ENCODE results near the gene ACSF3. TPM values are rescaled to one million over a fixed set of nuclear protein-coding genes. Genes with fewer than 3 reads are reported as not detected.

The ACSF3 gene
- total and polyA plus RNA-seq, 2 donors (not counting 1 experiment from before 2014, with no cell fraction given): 9.2 to 23.1 TPM

DNA sequence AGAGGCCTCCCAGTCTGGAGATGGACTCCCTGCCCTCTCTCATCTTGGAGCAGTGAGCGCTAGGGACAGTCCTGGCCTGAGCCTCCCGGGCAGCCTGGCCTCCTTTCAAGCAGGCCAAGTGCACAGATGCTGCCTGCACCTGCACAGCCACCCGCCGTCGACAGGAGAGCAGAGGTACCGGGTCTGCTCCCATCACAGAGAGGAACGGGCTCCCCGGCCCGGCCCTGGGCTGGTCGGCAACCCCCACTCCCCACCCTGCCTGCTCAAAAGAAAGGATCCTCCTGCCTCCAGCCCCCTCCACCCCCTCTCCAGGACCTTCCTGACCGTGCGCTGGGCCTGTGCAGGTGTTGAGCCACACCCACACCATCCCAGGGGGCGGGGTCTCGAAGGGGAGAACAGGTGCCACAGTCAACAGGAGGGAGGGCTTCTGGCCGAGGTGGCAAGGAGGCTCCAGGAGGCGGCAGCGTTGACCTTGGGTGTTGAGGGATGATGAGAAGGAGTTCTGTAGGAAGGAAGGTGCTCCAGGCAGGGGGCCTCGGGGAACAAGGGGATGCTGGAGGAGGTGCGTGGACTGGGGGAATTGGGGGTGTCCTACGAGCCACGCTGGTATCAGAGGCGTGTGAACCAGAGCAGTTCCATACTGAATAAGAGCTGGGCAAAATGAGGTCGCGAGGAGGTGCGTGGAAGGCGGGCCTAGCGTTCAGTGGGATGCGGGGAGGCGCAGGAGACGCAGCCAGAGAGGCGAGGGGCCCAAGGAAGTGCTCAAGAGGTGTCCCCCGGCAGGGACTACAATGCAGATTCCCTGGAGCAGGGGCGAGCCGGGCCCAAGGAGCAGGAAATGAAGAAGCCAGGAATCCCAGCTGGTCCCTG lies 76.9 kb downstream of the ACSF3 start:
- Histone ChIP-seq H4K20me1 (ENCODE audit: control insufficient read depth, extremely low read depth, insufficient read depth, low read length) (no peaks in the 10 kb centered on the region), H3K4me3 (replicated peaks in 1 of 4; ENCODE audit: control extremely low read depth in 1 of 4, insufficient read depth in 1 of 4, low read depth in 3 of 4, low read length in 4 of 4) (peak overlapping the region in 1 of 4 experiments; percentile 10), H3K36me3 (ENCODE audit: control insufficient read depth, insufficient read depth, low read length) (no peaks in the 10 kb centered on the region), H3K27ac (ENCODE audit: insufficient read depth, low read length) (no peak overlapping the region), H3K9me3 (ENCODE audit: control insufficient read depth, insufficient read depth, low read depth, low read length) (no peaks in the 10 kb centered on the region), H2AFZ (ENCODE audit: low read length) (no peak overlapping the region), H3K79me2 (ENCODE audit: control insufficient read depth, insufficient read depth, low read length) (no peaks in the 10 kb centered on the region), H3K4me1 (ENCODE audit: control insufficient read depth, extremely low read depth, insufficient read depth, low read length) (peaks cover 7% of the 10 kb centered on the region), H3K4me2 (ENCODE audit: extremely low read depth, insufficient read depth, low read length) (peak overlapping the region; percentile 68), H3K9ac (ENCODE audit: insufficient read depth, low read length) (no peak overlapping the region), H3K27me3 (ENCODE audit: control insufficient read depth, insufficient read depth, low read length) (no peaks in the 10 kb centered on the region)
- DNase-seq (ENCODE audit: low read depth in 2 of 2): no peak
- no peak for TF ChIP-seq EZH2 (IDR thresholded peaks at IDR 0.05; ENCODE audit: low read length, missing control alignments)
- TF ChIP-seq, protein P1, sequence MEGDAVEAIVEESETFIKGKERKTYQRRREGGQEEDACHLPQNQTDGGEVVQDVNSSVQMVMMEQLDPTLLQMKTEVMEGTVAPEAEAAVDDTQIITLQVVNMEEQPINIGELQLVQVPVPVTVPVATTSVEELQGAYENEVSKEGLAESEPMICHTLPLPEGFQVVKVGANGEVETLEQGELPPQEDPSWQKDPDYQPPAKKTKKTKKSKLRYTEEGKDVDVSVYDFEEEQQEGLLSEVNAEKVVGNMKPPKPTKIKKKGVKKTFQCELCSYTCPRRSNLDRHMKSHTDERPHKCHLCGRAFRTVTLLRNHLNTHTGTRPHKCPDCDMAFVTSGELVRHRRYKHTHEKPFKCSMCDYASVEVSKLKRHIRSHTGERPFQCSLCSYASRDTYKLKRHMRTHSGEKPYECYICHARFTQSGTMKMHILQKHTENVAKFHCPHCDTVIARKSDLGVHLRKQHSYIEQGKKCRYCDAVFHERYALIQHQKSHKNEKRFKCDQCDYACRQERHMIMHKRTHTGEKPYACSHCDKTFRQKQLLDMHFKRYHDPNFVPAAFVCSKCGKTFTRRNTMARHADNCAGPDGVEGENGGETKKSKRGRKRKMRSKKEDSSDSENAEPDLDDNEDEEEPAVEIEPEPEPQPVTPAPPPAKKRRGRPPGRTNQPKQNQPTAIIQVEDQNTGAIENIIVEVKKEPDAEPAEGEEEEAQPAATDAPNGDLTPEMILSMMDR (conservative IDR thresholded peaks at IDR 0.05 in 1 of 2, IDR thresholded peaks at IDR 0.05 in 1 of 2; ENCODE audit: low read depth in 1 of 2, low read length in 2 of 2): no peak

GRCh38 chr16:89171216-89172170 lies 77.8 kb downstream of the ACSF3 start, which contains the start of gene CDH15:
CDH15 (plus strand) TSS chr16:89171748; CDS start chr16:89171832, 84 bp downstream.
- Histone ChIP-seq H3K27me3 (ENCODE audit: control insufficient read depth, insufficient read depth, low read length) (no peaks in the 10 kb centered on the region), H3K4me2 (ENCODE audit: extremely low read depth, insufficient read depth, low read length) (peak within 1 kb of the TSS; percentile 68), H3K27ac (ENCODE audit: insufficient read depth, low read length) (no peak within 1 kb of the TSS), H3K9me3 (ENCODE audit: control insufficient read depth, insufficient read depth, low read depth, low read length) (no peaks in the 10 kb centered on the region), H3K4me1 (ENCODE audit: control insufficient read depth, extremely low read depth, insufficient read depth, low read length) (peaks cover 7% of the 10 kb centered on the region), H3K9ac (ENCODE audit: insufficient read depth, low read length) (no peak within 1 kb of the TSS), H3K4me3 (replicated peaks in 1 of 4; ENCODE audit: control extremely low read depth in 1 of 4, insufficient read depth in 1 of 4, low read depth in 3 of 4, low read length in 4 of 4) (peak within 1 kb of the TSS in 1 of 4 experiments; percentile 14), H3K79me2 (ENCODE audit: control insufficient read depth, insufficient read depth, low read length) (no peaks in the 10 kb centered on the region), H3K36me3 (ENCODE audit: control insufficient read depth, insufficient read depth, low read length) (no peaks in the 10 kb centered on the region), H4K20me1 (ENCODE audit: control insufficient read depth, extremely low read depth, insufficient read depth, low read length) (no peaks in the 10 kb centered on the region), H2AFZ (ENCODE audit: low read length) (no peak within 1 kb of the TSS)
- TF ChIP-seq EZH2 (IDR thresholded peaks at IDR 0.05; ENCODE audit: low read length, missing control alignments): no peak
- TF ChIP-seq, protein P1 (conservative IDR thresholded peaks at IDR 0.05 in 1 of 2, IDR thresholded peaks at IDR 0.05 in 1 of 2; ENCODE audit: low read depth in 1 of 2, low read length in 2 of 2): no peak
- peak; percentile 72 to 82 for DNase-seq (ENCODE audit: low read depth in 2 of 2)

- Histone ChIP-seq H3K4me1 (ENCODE audit: control insufficient read depth, extremely low read depth, insufficient read depth, low read length) (peaks cover 4% of the 10 kb centered on the region), H3K36me3 (ENCODE audit: control insufficient read depth, insufficient read depth, low read length) (no peaks in the 10 kb centered on the region), H3K27me3 (ENCODE audit: control insufficient read depth, insufficient read depth, low read length) (no peaks in the 10 kb centered on the region), H3K4me2 (ENCODE audit: extremely low read depth, insufficient read depth, low read length) (no peak overlapping the region), H3K9me3 (ENCODE audit: control insufficient read depth, insufficient read depth, low read depth, low read length) (no peaks in the 10 kb centered on the region), H3K4me3 (replicated peaks in 1 of 4; ENCODE audit: control extremely low read depth in 1 of 4, insufficient read depth in 1 of 4, low read depth in 3 of 4, low read length in 4 of 4) (no peak overlapping the region), H3K9ac (ENCODE audit: insufficient read depth, low read length) (no peak overlapping the region), H3K27ac (ENCODE audit: insufficient read depth, low read length) (no peak overlapping the region), H3K79me2 (ENCODE audit: control insufficient read depth, insufficient read depth, low read length) (no peaks in the 10 kb centered on the region), H4K20me1 (ENCODE audit: control insufficient read depth, extremely low read depth, insufficient read depth, low read length) (no peaks in the 10 kb centered on the region), H2AFZ (ENCODE audit: low read length) (no peak overlapping the region)
- DNase-seq (ENCODE audit: low read depth in 2 of 2): no peak
- no peak for TF ChIP-seq EZH2 (IDR thresholded peaks at IDR 0.05; ENCODE audit: low read length, missing control alignments)
- TF ChIP-seq, protein P1 (conservative IDR thresholded peaks at IDR 0.05 in 1 of 2, IDR thresholded peaks at IDR 0.05 in 1 of 2; ENCODE audit: low read depth in 1 of 2, low read length in 2 of 2): no peak
These were observed 78.5 kb downstream of the ACSF3 start for GRCh38 chr16:89172171-89172527.

Measured in fibroblast of lung (primary cell).